NK-92 treated with Interleukin-12 subunit alpha and Interleukin-12 subunit beta, amount 100 ng/mL, for 24 hours (cell line): ENCODE data around the gene MAST3.
"Not testable (repeated sequence)": the region's sequence is repeated elsewhere in the genome, so short reads cannot be mapped to it uniquely, and the experiment has no call there.

ENCODE experiments used
- DNase-seq: peaks from one replicate; lab custom pipeline; 2025; lab: John Stamatoyannopoulos, UW

MAST3 gene

GRCh38 chr19:18086590-18087138 lies 10.9 kb upstream of the MAST3 start, which contains the start of gene IL12RB1:
TSS of gene IL12RB1 (minus strand) at chr19:18086934. CDS start at chr19:18086823, 111 bp downstream.
- DNase-seq = peak; percentile 31

- DNase-seq = peak; percentile 64
Observed at GRCh38 chr19:18089096-18089541, 8.5 kb upstream of the MAST3 start.

GRCh38 chr19:18089726-18090125 lies 7.9 kb upstream of the MAST3 start:
- DNase-seq = no peak

GRCh38 chr19:18090545-18091216 lies 6.9 kb upstream of the MAST3 start:
- DNase-seq = no peak

GRCh38 chr19:18091217-18091608 lies 6.4 kb upstream of the MAST3 start:
- no peak for DNase-seq

GRCh38 chr19:18093439-18094161 lies 4.0 kb upstream of the MAST3 start:
- DNase-seq = no peak

GRCh38 chr19:18096258-18096657 lies 1.3 kb upstream of the MAST3 start:
- DNase-seq = no peak

GRCh38 chr19:18097993-18098890 lies 664 bp downstream of the MAST3 start:
- DNase-seq = no peak

GRCh38 chr19:18098891-18099622 lies 1.5 kb downstream of the MAST3 start:
- no peak for DNase-seq

- no peak for DNase-seq
Observed at GRCh38 chr19:18099623-18099995, 2.0 kb downstream of the MAST3 start.

GRCh38 chr19:18100710-18101109 lies 3.1 kb downstream of the MAST3 start:
- no peak for DNase-seq

GRCh38 chr19:18101268-18101667 lies 3.7 kb downstream of the MAST3 start:
- no peak for DNase-seq

- no peak for DNase-seq
Observed at GRCh38 chr19:18102916-18103542, 5.5 kb downstream of the MAST3 start.

GRCh38 chr19:18104793-18105131 lies 7.2 kb downstream of the MAST3 start:
- no peak for DNase-seq

- not testable (repeated sequence) for DNase-seq
Observed at GRCh38 chr19:18105259-18105658, 7.7 kb downstream of the MAST3 start.

GRCh38 chr19:18107235-18107634 lies 9.7 kb downstream of the MAST3 start:
- no peak for DNase-seq

- no peak for DNase-seq
Observed at GRCh38 chr19:18108897-18109296, 11.3 kb downstream of the MAST3 start.

GRCh38 chr19:18109341-18109732 lies 11.8 kb downstream of the MAST3 start:
- no peak for DNase-seq

- DNase-seq = no peak
Observed at GRCh38 chr19:18109733-18110608, 12.4 kb downstream of the MAST3 start.

- no peak for DNase-seq
Observed at GRCh38 chr19:18110609-18111232, 13.1 kb downstream of the MAST3 start.
